CD14-positive monocyte (primary cell): ENCODE data around the gene MED13L. TPM values are rescaled to one million over a fixed set of nuclear protein-coding genes. Genes with fewer than 3 reads are reported as not detected.

Experiments used
- DNase-seq, 3 donors: peaks; one replicate each; pipeline ENCODE4 v3.0.0-alpha.2; 2011 to 2022
- H2AFZ ChIP-seq: 2 replicates; pipeline ENCODE4 v1.6.0; 2012; ENCODE audit warnings: mild to moderate bottlenecking, low read depth, low read length, inconsistent platforms; ENCODE audit not compliant: insufficient read depth, poor library complexity, severe bottlenecking
- H3K27ac ChIP-seq, 2 donors: 1 replicate in 1 of 2; 2 replicates in 1 of 2; pipeline ENCODE4 v1.5.1; 2012 to 2013; ENCODE audit warnings: low read length in 2 of 2, control low read depth in 1 of 2, inconsistent platforms in 1 of 2, low read depth in 1 of 2, mild to moderate bottlenecking in 1 of 2
- H3K27me3 ChIP-seq, 2 donors: one replicate each; pipeline versions ENCODE4 v1.6.0 to v1.6.1; 2011 to 2013; ENCODE audit warnings: low read length in 2 of 2; ENCODE audit not compliant: control insufficient read depth in 2 of 2, insufficient read depth in 2 of 2
- H3K36me3 ChIP-seq, 2 donors: replicated peaks in 1 of 2; 1 replicate in 1 of 2; 2 replicates in 1 of 2; pipeline versions ENCODE4 v1.5.1 to v1.6.1; 2012 to 2013; ENCODE audit warnings: low read length in 2 of 2, control low read depth in 1 of 2, inconsistent platforms in 1 of 2, mild to moderate bottlenecking in 1 of 2; ENCODE audit not compliant: insufficient read depth in 2 of 2, control insufficient read depth in 1 of 2
- H3K4me1 ChIP-seq, 2 donors: 1 replicate in 1 of 2; 2 replicates in 1 of 2; pipeline versions ENCODE4 v1.5.1 to v1.6.1; 2012 to 2013; ENCODE audit warnings: low read length in 2 of 2, control low read depth in 1 of 2, inconsistent platforms in 1 of 2, mild to moderate bottlenecking in 1 of 2, moderate library complexity in 1 of 2; ENCODE audit not compliant: insufficient read depth in 2 of 2, control insufficient read depth in 1 of 2
- H3K4me2 ChIP-seq: replicated peaks from 2 replicates; pipeline ENCODE3; 2012; ENCODE audit warnings: low read length, moderate library complexity, mild to moderate bottlenecking; ENCODE audit not compliant: poor library complexity, severe bottlenecking; ENCODE audit errors: extremely low read depth
- H3K4me3 ChIP-seq, 3 experiments: fragments of 200-600 bp in 1 of 3; sonication (generic) in 1 of 3; replicated peaks in 1 of 3; 1 replicate in 2 of 3; 2 replicates in 1 of 3; pipeline ENCODE4 v1.5.1; 2011 to 2013; ENCODE audit warnings: low read length in 3 of 3, mild to moderate bottlenecking in 3 of 3, control low read depth in 2 of 3, low read depth in 2 of 3, inconsistent platforms in 1 of 3, moderate library complexity in 1 of 3
- H3K79me2 ChIP-seq: 2 replicates; pipeline ENCODE4 v1.6.0; 2012; ENCODE audit warnings: mild to moderate bottlenecking, control low read depth, inconsistent platforms, low read length, moderate library complexity; ENCODE audit not compliant: insufficient read depth
- H3K9ac ChIP-seq: 2 replicates; pipeline ENCODE4 v1.6.0; 2017; ENCODE audit warnings: low read length, mild to moderate bottlenecking; ENCODE audit not compliant: insufficient read depth, poor library complexity, severe bottlenecking
- H3K9me3 ChIP-seq, 2 donors: replicated peaks in 1 of 2; 1 replicate in 1 of 2; 2 replicates in 1 of 2; pipeline versions ENCODE4 v1.5.1 to v1.6.1; 2012 to 2013; ENCODE audit warnings: low read length in 2 of 2, control low read depth in 1 of 2; ENCODE audit not compliant: control insufficient read depth in 1 of 2, insufficient read depth in 1 of 2
- H4K20me1 ChIP-seq: 2 replicates; pipeline ENCODE4 v1.6.0; 2012; ENCODE audit warnings: mild to moderate bottlenecking, low read length, control low read depth, moderate library complexity; ENCODE audit not compliant: insufficient read depth
- H3K27ac Mint-ChIP-seq, 7 donors: one replicate each; pipeline ENCODE4 v1.8.0; 2020; ENCODE audit warnings: mild to moderate bottlenecking in 7 of 7, mixed read lengths in 7 of 7, moderate library complexity in 6 of 7, inconsistent platforms in 2 of 7
- H3K27me3 Mint-ChIP-seq, 3 donors: one replicate each; pipeline ENCODE4 v1.8.0; 2021 to 2022; ENCODE audit warnings: low read depth in 3 of 3, mild to moderate bottlenecking in 3 of 3, mixed read lengths in 3 of 3, moderate library complexity in 3 of 3, inconsistent platforms in 1 of 3
- H3K36me3 Mint-ChIP-seq, 2 donors: one replicate each; pipeline ENCODE4 v1.8.0; 2020; ENCODE audit warnings: mixed read lengths in 2 of 2, inconsistent platforms in 1 of 2, mild to moderate bottlenecking in 1 of 2
- H3K4me1 Mint-ChIP-seq: one replicate; pipeline ENCODE4 v1.8.0; 2020; ENCODE audit warnings: mild to moderate bottlenecking, mixed read lengths
- H3K4me3 Mint-ChIP-seq, 2 donors: one replicate each; pipeline ENCODE4 v1.8.0; 2020; ENCODE audit warnings: mild to moderate bottlenecking in 2 of 2, mixed read lengths in 2 of 2, moderate library complexity in 1 of 2
- H3K9me3 Mint-ChIP-seq, 7 donors: one replicate each; pipeline ENCODE4 v1.8.0; 2020 to 2022; ENCODE audit warnings: mixed read lengths in 7 of 7, mild to moderate bottlenecking in 6 of 7, moderate library complexity in 6 of 7, inconsistent platforms in 2 of 7
- CTCF ChIP-seq: fragments of 200-600 bp; IDR thresholded peaks from one replicate; pipeline ENCODE4 v1.8.0; 2022; ENCODE audit warnings: antibody characterized with exemption, mild to moderate bottlenecking
- WGBS: methylation state at CpG from one replicate; pipeline ENCODE4 v1.1.5; 2013; ENCODE audit warnings: missing lambda C conversion rate; ENCODE audit not compliant: insufficient coverage; 5-methylcytosine and 5-hydroxymethylcytosine counted together
- intact Hi-C, 2 donors: fragments of 100-400 bp; cut with micrococcal nuclease; formaldehyde crosslinking; loops; one replicate each; pipeline versions ENCODE4 v1.15.0 to v1.15.1; 2023
- polyA plus RNA-seq, 3 donors: library from polyadenylated mRNA; depleted of rRNA in 1 of 3; unstranded in 2 of 3; stranded (reverse) in 1 of 3; fragments of 300-500 nt in 2 of 3; fragments of >200 nt in 1 of 3; fragmentation: Illumina TruSeq in 2 of 3; gene quantifications; 1 replicate in 2 of 3; 2 replicates in 1 of 3; pipeline ENCODE4 v1.2.3, GENCODE V29; 2012 to 2021

The MED13L gene
- polyA plus RNA-seq, 3 donors = 4.4 to 42.0 (median 7.5) TPM

GRCh38 chr12:116087962-116088361, 189.5 kb downstream of the MED13L start:
- no peak overlapping the region for H3K4me3 Mint-ChIP-seq
- DNase-seq = peak in 1 of 3 donors; percentile 12
- TF ChIP-seq CTCF = no peak

GRCh38 chr12:116087399-116087798, 190.1 kb downstream of the MED13L start:
- no peak overlapping the region for H2AFZ ChIP-seq
- no peak for TF ChIP-seq CTCF
- H3K27ac ChIP-seq = no peak overlapping the region
- DNase-seq = peak in 2 of 3 donors; percentile 13 to 18
- no peak overlapping the region for H3K4me2 ChIP-seq
- H3K36me3 ChIP-seq = peaks cover 5 to 52% of the 10 kb centered on the region in 2 donors
- Mint-ChIP-seq H3K9me3 (no peaks in the 10 kb centered on the region), H3K4me3 (no peak overlapping the region), H3K27me3 (no peaks in the 10 kb centered on the region), H3K36me3 (peaks cover 19 to 39% of the 10 kb centered on the region in 2 donors), H3K4me1 (peaks cover 20% of the 10 kb centered on the region), H3K27ac (peak overlapping the region in 5 of 7 donors; percentile 46 to 91 (median 62))
- peaks cover 13 to 15% of the 10 kb centered on the region in 2 donors for H3K4me1 ChIP-seq
- no peaks in the 10 kb centered on the region for H3K9me3 ChIP-seq
- H4K20me1 ChIP-seq = peaks cover 100% of the 10 kb centered on the region
- intact Hi-C loops = no loop called here
- peaks cover 100% of the 10 kb centered on the region for H3K79me2 ChIP-seq
- H3K9ac ChIP-seq = no peak overlapping the region
- 90% methylated on average over 2 of the region's 3 CpGs for WGBS
- no peaks in the 10 kb centered on the region for H3K27me3 ChIP-seq
- H3K4me3 ChIP-seq = no peak overlapping the region

More at GRCh38 chr12:116087962-116088361, 189.5 kb downstream of the MED13L start:
- intact Hi-C loops = no loop called here
- H3K27ac ChIP-seq = peak overlapping the region in 1 of 2 donors; percentile 54
- Mint-ChIP-seq H3K9me3 (no peaks in the 10 kb centered on the region), H3K27me3 (no peaks in the 10 kb centered on the region), H3K27ac (peak overlapping the region; percentile 11 to 83 (median 48)), H3K4me1 (peaks cover 19% of the 10 kb centered on the region), H3K36me3 (peaks cover 23 to 45% of the 10 kb centered on the region in 2 donors)
- peaks cover 5 to 51% of the 10 kb centered on the region in 2 donors for H3K36me3 ChIP-seq
- no peak overlapping the region for H2AFZ ChIP-seq
- no peaks in the 10 kb centered on the region for H3K27me3 ChIP-seq
- no peak overlapping the region for H3K4me2 ChIP-seq
- peaks cover 100% of the 10 kb centered on the region for H4K20me1 ChIP-seq
- peaks cover 100% of the 10 kb centered on the region for H3K79me2 ChIP-seq
- WGBS = no CpG with 5 or more reads among the region's 1 CpG
- H3K9me3 ChIP-seq = no peaks in the 10 kb centered on the region
- no peak overlapping the region for H3K4me3 ChIP-seq
- H3K4me1 ChIP-seq = peaks cover 13 to 15% of the 10 kb centered on the region in 2 donors
- H3K9ac ChIP-seq = no peak overlapping the region
